K562 (cell line): ENCODE data around the gene OXSM. TPM values are rescaled to one million over a fixed set of nuclear protein-coding genes. Genes with fewer than 3 reads are reported as not detected.

ENCODE experiments used
- FIP1L1 ChIP-seq: fragments of 200-400 bp; formaldehyde crosslinking; IDR thresholded peaks from 2 replicates; pipeline ENCODE4 v1.6.1; 2018; ENCODE audit warnings: mild to moderate bottlenecking, low read depth, low read length; ENCODE audit not compliant: poor library complexity, severe bottlenecking
- HNRNPL ChIP-seq: fragments of 200-400 bp; formaldehyde crosslinking; IDR thresholded peaks from 2 replicates; pipeline ENCODE4 v1.6.1; 2017; ENCODE audit warnings: low read depth, mild to moderate bottlenecking, low read length
- MED1 ChIP-seq: sonication (generic); formaldehyde crosslinking; IDR thresholded peaks from 2 replicates; pipeline ENCODE4 v1.8.1; 2023; ENCODE audit warnings: missing genetic modification reagents, borderline replicate concordance
- NFYB ChIP-seq: IDR thresholded peaks from 2 replicates; pipeline ENCODE4 v1.6.1; 2011; ENCODE audit warnings: mild to moderate bottlenecking, moderate library complexity; ENCODE audit not compliant: insufficient read length; ENCODE audit errors: extremely low read depth
- PRMT5 ChIP-seq: sonication (generic); formaldehyde crosslinking; IDR thresholded peaks from 2 replicates; pipeline ENCODE4 v1.5.0; 2020; ENCODE audit warnings: missing genetic modification reagents
- RUNX1 ChIP-seq: sonication (generic); IDR thresholded peaks from 2 replicates; pipeline ENCODE4 v1.6.1; 2016; ENCODE audit warnings: antibody characterized with exemption, low read depth
- ZNF12 ChIP-seq: sonication (generic); formaldehyde crosslinking; IDR thresholded peaks from 2 replicates; pipeline ENCODE4 v1.4.0; 2020; ENCODE audit warnings: mild to moderate bottlenecking, missing genetic modification reagents
- ZNF584 ChIP-seq: fragments of 200-800 bp; sonication (Bioruptor generic); IDR thresholded peaks from 2 replicates; pipeline ENCODE4 v1.6.1; 2016; ENCODE audit warnings: low read depth, mild to moderate bottlenecking, missing genetic modification characterization, missing compliant biosample characterization
- polyA plus RNA-seq, 8 experiments: library from polyadenylated mRNA; depleted of rRNA in 4 of 8; stranded (reverse) in 5 of 8; unstranded in 3 of 8; fragments of >200 nt; fragmentation: Nextera tagmentation in 2 of 8; fragmentation: Illumina TruSeq in 1 of 8; extraction: Ambion mirVana in 2 of 8; extraction: Trizol in 1 of 8; gene quantifications; 2 replicates each; pipeline versions ENCODE4 v1.2.1 to v1.2.3, GENCODE V29; 2011 to 2014; ENCODE audit warnings: inconsistent platforms in 1 of 8, missing spikeins in 1 of 8
- total RNA-seq, 7 experiments: library from RNA; depleted of rRNA in 6 of 7; stranded (reverse); fragments of >200 nt in 6 of 7; fragmentation: Illumina TruSeq in 2 of 7; extraction: Trizol in 2 of 7; gene quantifications; 2 replicates each; pipeline versions ENCODE4 v1.2.1 to v1.2.3, GENCODE V29; 2011 to 2021; ENCODE audit warnings: low replicate concordance in 1 of 7
- TF ChIP-seq, protein P1 (sequence below), 2 experiments: fragments of 450-650 bp; formaldehyde crosslinking in 1 of 2; IDR thresholded peaks; 2 replicates each; pipeline versions ENCODE4 v1.4.0 to v1.6.1; 2014 to 2020; ENCODE audit warnings: mild to moderate bottlenecking in 2 of 2, borderline replicate concordance in 1 of 2, low read depth in 1 of 2
- TF ChIP-seq, protein P2 (sequence below), 2 experiments: IDR thresholded peaks in 1 of 2; conservative IDR thresholded peaks in 1 of 2; 2 replicates each; pipeline ENCODE4 v1.6.1; 2016; ENCODE audit warnings: low read depth in 2 of 2, mild to moderate bottlenecking in 1 of 2, missing compliant biosample characterization in 1 of 2, missing genetic modification characterization in 1 of 2, moderate library complexity in 1 of 2
- TF ChIP-seq, protein P3 (sequence below): sonication (generic); formaldehyde crosslinking; IDR thresholded peaks from 2 replicates; pipeline ENCODE4 v1.8.0; 2023; ENCODE audit warnings: mild to moderate bottlenecking, missing genetic modification reagents

OXSM gene
- total and polyA plus RNA-seq, 9 of the 15 experiments (the other 6 are each of a cell fraction or from before 2014, with no cell fraction given): 24.0 to 107 (median 34.0) TPM

DNA sequence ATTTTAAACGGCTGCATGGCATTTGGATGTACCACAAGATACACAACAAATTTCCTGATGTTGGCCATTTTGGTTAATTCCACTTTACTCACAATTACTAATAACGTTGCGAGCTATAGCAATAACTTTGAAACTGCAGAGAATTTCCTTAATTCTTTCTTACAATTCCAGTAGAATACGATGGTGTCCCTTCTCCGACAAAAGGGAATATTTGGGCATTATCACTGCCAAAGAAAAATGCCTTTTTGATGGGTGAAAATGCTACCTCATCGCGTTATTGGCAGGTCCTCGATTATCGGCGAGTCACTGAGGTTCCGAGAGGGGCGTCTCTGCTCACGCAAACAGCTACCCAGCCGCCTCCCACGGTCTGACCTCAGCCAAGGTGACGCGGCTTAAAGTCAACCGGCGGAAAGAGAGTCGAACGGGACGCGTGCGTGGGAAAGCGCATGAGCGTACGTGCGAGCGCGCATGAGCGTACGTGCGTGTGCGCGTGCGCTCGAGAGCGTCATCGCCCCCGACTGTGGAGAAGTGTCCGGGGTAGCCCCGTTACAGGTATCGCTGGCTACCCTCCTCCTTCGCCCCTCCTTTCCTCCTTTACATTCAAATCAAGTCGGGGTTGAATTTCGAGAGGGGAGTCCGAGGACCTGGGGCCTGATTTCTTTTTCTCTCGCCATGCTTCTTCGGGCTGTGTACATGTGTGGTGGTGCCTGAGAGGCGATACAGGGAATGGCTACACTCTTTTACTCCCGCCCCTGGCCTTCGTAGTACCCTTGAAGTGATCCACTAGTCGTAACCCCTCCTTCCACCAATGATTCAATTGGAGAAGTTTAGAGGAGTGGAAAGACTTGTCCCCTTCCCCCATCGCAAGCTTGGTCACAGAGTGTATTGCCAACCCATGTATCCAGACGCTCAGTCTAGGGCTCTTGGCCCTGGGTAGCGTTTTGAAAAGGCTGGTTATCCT, at the start of gene OXSM (continued):
- TF ChIP-seq, protein P1, sequence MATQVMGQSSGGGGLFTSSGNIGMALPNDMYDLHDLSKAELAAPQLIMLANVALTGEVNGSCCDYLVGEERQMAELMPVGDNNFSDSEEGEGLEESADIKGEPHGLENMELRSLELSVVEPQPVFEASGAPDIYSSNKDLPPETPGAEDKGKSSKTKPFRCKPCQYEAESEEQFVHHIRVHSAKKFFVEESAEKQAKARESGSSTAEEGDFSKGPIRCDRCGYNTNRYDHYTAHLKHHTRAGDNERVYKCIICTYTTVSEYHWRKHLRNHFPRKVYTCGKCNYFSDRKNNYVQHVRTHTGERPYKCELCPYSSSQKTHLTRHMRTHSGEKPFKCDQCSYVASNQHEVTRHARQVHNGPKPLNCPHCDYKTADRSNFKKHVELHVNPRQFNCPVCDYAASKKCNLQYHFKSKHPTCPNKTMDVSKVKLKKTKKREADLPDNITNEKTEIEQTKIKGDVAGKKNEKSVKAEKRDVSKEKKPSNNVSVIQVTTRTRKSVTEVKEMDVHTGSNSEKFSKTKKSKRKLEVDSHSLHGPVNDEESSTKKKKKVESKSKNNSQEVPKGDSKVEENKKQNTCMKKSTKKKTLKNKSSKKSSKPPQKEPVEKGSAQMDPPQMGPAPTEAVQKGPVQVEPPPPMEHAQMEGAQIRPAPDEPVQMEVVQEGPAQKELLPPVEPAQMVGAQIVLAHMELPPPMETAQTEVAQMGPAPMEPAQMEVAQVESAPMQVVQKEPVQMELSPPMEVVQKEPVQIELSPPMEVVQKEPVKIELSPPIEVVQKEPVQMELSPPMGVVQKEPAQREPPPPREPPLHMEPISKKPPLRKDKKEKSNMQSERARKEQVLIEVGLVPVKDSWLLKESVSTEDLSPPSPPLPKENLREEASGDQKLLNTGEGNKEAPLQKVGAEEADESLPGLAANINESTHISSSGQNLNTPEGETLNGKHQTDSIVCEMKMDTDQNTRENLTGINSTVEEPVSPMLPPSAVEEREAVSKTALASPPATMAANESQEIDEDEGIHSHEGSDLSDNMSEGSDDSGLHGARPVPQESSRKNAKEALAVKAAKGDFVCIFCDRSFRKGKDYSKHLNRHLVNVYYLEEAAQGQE (IDR thresholded peaks at IDR 0.05; ENCODE audit: borderline replicate concordance): no peak
- TF ChIP-seq, protein P1 (CRISPR knock-in tag; IDR thresholded peaks at IDR 0.05; ENCODE audit: low read depth): no peak
- TF ChIP-seq PRMT5 (no peak), ZNF12 (CRISPR knock-in tag) (no peak), RUNX1 (0 out of 2 replicates have a peak, but pooled peaks have one; percentile 39), NFYB (no peak), ZNF584 (no peak), FIP1L1 (no peak), HNRNPL (no peak), MED1 (no peak)
- TF ChIP-seq, protein P2, sequence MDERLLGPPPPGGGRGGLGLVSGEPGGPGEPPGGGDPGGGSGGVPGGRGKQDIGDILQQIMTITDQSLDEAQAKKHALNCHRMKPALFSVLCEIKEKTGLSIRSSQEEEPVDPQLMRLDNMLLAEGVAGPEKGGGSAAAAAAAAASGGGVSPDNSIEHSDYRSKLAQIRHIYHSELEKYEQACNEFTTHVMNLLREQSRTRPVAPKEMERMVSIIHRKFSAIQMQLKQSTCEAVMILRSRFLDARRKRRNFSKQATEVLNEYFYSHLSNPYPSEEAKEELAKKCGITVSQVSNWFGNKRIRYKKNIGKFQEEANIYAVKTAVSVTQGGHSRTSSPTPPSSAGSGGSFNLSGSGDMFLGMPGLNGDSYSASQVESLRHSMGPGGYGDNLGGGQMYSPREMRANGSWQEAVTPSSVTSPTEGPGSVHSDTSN (CRISPR knock-in tag; IDR thresholded peaks at IDR 0.05; ENCODE audit: low read depth): no peak
- TF ChIP-seq, protein P2 (tag; conservative IDR thresholded peaks at IDR 0.05; ENCODE audit: low read depth): peak; percentile 72
- TF ChIP-seq, protein P3, sequence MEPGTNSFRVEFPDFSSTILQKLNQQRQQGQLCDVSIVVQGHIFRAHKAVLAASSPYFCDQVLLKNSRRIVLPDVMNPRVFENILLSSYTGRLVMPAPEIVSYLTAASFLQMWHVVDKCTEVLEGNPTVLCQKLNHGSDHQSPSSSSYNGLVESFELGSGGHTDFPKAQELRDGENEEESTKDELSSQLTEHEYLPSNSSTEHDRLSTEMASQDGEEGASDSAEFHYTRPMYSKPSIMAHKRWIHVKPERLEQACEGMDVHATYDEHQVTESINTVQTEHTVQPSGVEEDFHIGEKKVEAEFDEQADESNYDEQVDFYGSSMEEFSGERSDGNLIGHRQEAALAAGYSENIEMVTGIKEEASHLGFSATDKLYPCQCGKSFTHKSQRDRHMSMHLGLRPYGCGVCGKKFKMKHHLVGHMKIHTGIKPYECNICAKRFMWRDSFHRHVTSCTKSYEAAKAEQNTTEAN (CRISPR knock-in tag): no peak
